Naive thymus-derived CD4-positive, alpha-beta T cell (primary cell): ENCODE measurements around the gene SLC6A3. TPM values are rescaled to one million over a fixed set of nuclear protein-coding genes. Genes with fewer than 3 reads are reported as not detected.

Experiments used
- ATAC-seq: fragments of 150-1000 bp; cut with Tn5 transposase; 2 replicates; pipeline ENCODE4 v1.10.0; 2021; ENCODE audit warnings: mild to moderate bottlenecking, moderate library complexity
- CTCF ChIA-PET: fragments of 350-600 bp; sonication (Branson Sonifier 250); formaldehyde crosslinking; loops from one replicate; lab custom pipeline; 2021; ENCODE audit warnings: antibody characterized with exemption; lab: Charles Lee
- POLR2A ChIA-PET: fragments of 350-600 bp; sonication (Branson Sonifier 250); formaldehyde crosslinking; loops from one replicate; lab custom pipeline; 2021; ENCODE audit warnings: antibody characterized with exemption, inconsistent platforms; lab: Charles Lee
- DNase-seq, 9 donors: peaks; one replicate each; pipeline versions ENCODE4 v3.0.0 to v3.0.0-alpha.2; 2020 to 2022; ENCODE audit warnings: mixed read lengths in 1 of 9
- H3K27ac ChIP-seq: one replicate; pipeline ENCODE4 v1.7.0; 2013; ENCODE audit warnings: mild to moderate bottlenecking, low read depth, low read length, moderate library complexity
- H3K27me3 ChIP-seq, 2 donors: one replicate each; pipeline ENCODE4 v1.7.0; 2013; ENCODE audit warnings: low read length in 2 of 2, mild to moderate bottlenecking in 2 of 2, moderate library complexity in 2 of 2; ENCODE audit not compliant: control insufficient read depth in 2 of 2, insufficient read depth in 2 of 2
- H3K36me3 ChIP-seq, 3 experiments: 1 replicate in 2 of 3; 2 replicates in 1 of 3; pipeline ENCODE4 v1.7.0; 2013; ENCODE audit warnings: low read length in 3 of 3, mild to moderate bottlenecking in 3 of 3, moderate library complexity in 1 of 3; ENCODE audit not compliant: insufficient read depth in 3 of 3, control insufficient read depth in 2 of 3
- H3K4me1 ChIP-seq, 2 donors: one replicate each; pipeline ENCODE4 v1.7.0; 2013; ENCODE audit warnings: low read length in 2 of 2, mild to moderate bottlenecking in 2 of 2, moderate library complexity in 1 of 2; ENCODE audit not compliant: control insufficient read depth in 2 of 2, insufficient read depth in 2 of 2
- H3K4me3 ChIP-seq: 2 replicates; pipeline ENCODE4 v1.7.0; 2013; ENCODE audit warnings: mild to moderate bottlenecking, low read length
- H3K9me3 ChIP-seq, 3 experiments: 1 replicate in 2 of 3; 2 replicates in 1 of 3; pipeline ENCODE4 v1.7.0; 2013; ENCODE audit warnings: low read length in 3 of 3; ENCODE audit not compliant: control insufficient read depth in 2 of 3
- H3K27ac Mint-ChIP-seq, 9 donors: one replicate each; pipeline ENCODE4 v1.8.0; 2020 to 2022; ENCODE audit warnings: mixed read lengths in 9 of 9, mild to moderate bottlenecking in 8 of 9, moderate library complexity in 5 of 9, inconsistent platforms in 2 of 9
- H3K27me3 Mint-ChIP-seq, 5 donors: one replicate each; pipeline ENCODE4 v1.8.0; 2021 to 2022; ENCODE audit warnings: mixed read lengths in 5 of 5, mild to moderate bottlenecking in 1 of 5
- H3K36me3 Mint-ChIP-seq, 5 donors: one replicate each; pipeline ENCODE4 v1.8.0; 2020 to 2022; ENCODE audit warnings: mixed read lengths in 5 of 5, mild to moderate bottlenecking in 3 of 5, inconsistent platforms in 1 of 5
- H3K4me1 Mint-ChIP-seq, 7 donors: one replicate each; pipeline ENCODE4 v1.8.0; 2020 to 2022; ENCODE audit warnings: mixed read lengths in 7 of 7, mild to moderate bottlenecking in 3 of 7, inconsistent platforms in 1 of 7
- H3K4me3 Mint-ChIP-seq, 10 donors: one replicate each; pipeline ENCODE4 v1.8.0; 2020 to 2022; ENCODE audit warnings: mild to moderate bottlenecking in 10 of 10, mixed read lengths in 10 of 10, moderate library complexity in 6 of 10, inconsistent platforms in 2 of 10
- H3K9me3 Mint-ChIP-seq, 11 donors: one replicate each; pipeline ENCODE4 v1.8.0; 2020 to 2022; ENCODE audit warnings: mixed read lengths in 11 of 11, mild to moderate bottlenecking in 4 of 11, inconsistent platforms in 1 of 11, moderate library complexity in 1 of 11
- intact Hi-C, 2 donors: fragments of 100-400 bp; cut with micrococcal nuclease; formaldehyde crosslinking; loops; one replicate each; pipeline ENCODE4 v1.15.1; 2023
- polyA plus RNA-seq, 2 donors: library from polyadenylated mRNA; unstranded; fragments of 300-500 nt; fragmentation: Illumina TruSeq; gene quantifications; one replicate each; pipeline ENCODE4 v1.2.3, GENCODE V29; 2021
- total RNA-seq, 6 experiments: library from RNA in 5 of 6; stranded (reverse) in 5 of 6; gene quantifications; 1 replicate in 5 of 6; 2 replicates in 1 of 6; pipeline ENCODE4 v1.2.3 and lab custom pipeline; 2021 to 2026

The SLC6A3 gene
- total and polyA plus RNA-seq, 7 experiments from 2014 or later: 0.07 TPM; not detected in 6

DNA sequence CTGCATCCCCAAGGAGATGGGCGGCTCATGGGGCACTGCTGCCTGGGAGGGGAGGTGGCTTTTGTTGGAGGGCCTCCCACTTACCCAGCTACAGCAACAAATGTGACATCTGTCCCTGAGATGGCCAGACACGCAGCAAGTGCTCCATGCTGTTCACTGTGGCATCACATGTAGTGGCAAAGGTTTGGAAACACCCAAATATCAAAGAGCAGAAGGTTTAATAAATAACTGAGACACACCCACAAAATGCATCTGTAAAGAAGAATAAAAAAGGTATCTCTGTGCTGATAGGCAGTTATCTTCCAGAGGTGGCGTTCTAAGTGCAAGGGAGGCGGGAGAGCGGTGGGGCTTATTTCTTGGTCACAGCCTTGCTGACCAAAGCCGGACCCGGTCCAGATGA is 77.0 kb downstream of the SLC6A3 start:
- Mint-ChIP-seq H3K27ac (no peak overlapping the region), H3K4me3 (no peak overlapping the region), H3K9me3 (no peaks in the 10 kb centered on the region), H3K36me3 (no peaks in the 10 kb centered on the region), H3K27me3 (peaks cover 0 to 13% (median 8%) of the 10 kb centered on the region in 5 donors), H3K4me1 (no peaks in the 10 kb centered on the region)
- Histone ChIP-seq H3K36me3 (no peaks in the 10 kb centered on the region), H3K9me3 (no peaks in the 10 kb centered on the region), H3K27me3 (no peaks in the 10 kb centered on the region), H3K4me3 (no peak overlapping the region), H3K4me1 (no peaks in the 10 kb centered on the region), H3K27ac (no peak overlapping the region)
- CTCF ChIA-PET: no interaction called here
- intact Hi-C loops: no loop called here
- no peak for DNase-seq
- POLR2A ChIA-PET: no interaction called here
- no peak for ATAC-seq

DNA sequence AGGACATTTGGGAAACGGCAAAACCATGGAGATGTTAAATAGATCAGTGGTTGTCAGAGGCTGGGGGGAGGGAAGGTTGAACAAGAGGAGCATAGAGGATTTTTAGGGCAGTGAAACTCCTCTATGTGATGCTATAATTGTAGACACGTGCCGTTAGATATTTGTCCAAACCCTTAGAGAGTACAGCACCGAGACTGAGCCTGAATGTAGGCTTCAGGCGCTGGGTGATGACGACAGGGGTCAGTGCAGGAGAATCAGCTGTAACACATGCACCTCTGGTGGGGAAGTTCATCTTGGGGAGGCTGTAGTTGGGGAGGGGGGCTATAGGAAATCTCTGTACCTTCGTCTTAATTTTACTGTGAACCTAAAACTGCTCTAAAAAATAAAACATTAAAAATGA is 78.1 kb downstream of the SLC6A3 start:
- ChIA-PET POLR2A (no interaction called here), CTCF (no interaction called here)
- H3K9me3 Mint-ChIP-seq: no peaks in the 10 kb centered on the region
- H3K27me3 ChIP-seq: no peaks in the 10 kb centered on the region
- no peak overlapping the region for H3K4me3 Mint-ChIP-seq
- no peaks in the 10 kb centered on the region for H3K4me1 ChIP-seq
- no peak overlapping the region for H3K27ac Mint-ChIP-seq
- ATAC-seq (no peak), DNase-seq (no peak)
- no peaks in the 10 kb centered on the region for H3K36me3 ChIP-seq
- no peaks in the 10 kb centered on the region for H3K4me1 Mint-ChIP-seq
- H3K27ac ChIP-seq: no peak overlapping the region
- no peak overlapping the region for H3K4me3 ChIP-seq
- peaks cover 0 to 14% (median 10%) of the 10 kb centered on the region in 5 donors for H3K27me3 Mint-ChIP-seq
- intact Hi-C loops: no loop called here
- no peaks in the 10 kb centered on the region for H3K9me3 ChIP-seq
- no peaks in the 10 kb centered on the region for H3K36me3 Mint-ChIP-seq

DNA sequence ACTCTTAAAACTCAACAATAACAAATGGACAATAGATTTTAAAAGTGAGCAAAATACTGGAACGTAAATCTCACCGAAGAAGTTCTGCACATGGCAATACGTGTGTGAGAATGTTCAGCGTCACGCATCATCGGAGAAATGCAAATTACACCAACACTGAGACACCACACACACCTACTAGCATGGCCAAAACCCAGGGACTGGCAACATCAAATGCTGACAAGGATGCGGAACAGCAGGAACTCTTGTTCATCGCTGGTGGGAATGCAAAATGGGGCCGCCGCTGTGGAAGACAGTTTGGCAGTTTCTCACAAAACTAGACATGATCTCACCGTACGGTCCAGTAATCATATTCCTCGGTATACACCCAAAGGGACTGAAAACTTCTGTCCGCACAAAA is 78.7 kb downstream of the SLC6A3 start:
- Mint-ChIP-seq H3K36me3 (no peaks in the 10 kb centered on the region), H3K27ac (no peak overlapping the region), H3K27me3 (peaks cover 0 to 14% (median 10%) of the 10 kb centered on the region in 5 donors), H3K4me3 (no peak overlapping the region), H3K9me3 (no peaks in the 10 kb centered on the region), H3K4me1 (no peaks in the 10 kb centered on the region)
- no peak for DNase-seq
- Histone ChIP-seq H3K27me3 (no peaks in the 10 kb centered on the region), H3K27ac (no peak overlapping the region), H3K36me3 (no peaks in the 10 kb centered on the region), H3K4me3 (no peak overlapping the region), H3K4me1 (no peaks in the 10 kb centered on the region), H3K9me3 (no peaks in the 10 kb centered on the region)
- CTCF ChIA-PET: no interaction called here
- no peak for ATAC-seq
- intact Hi-C loops: no loop called here
- POLR2A ChIA-PET: no interaction called here

DNA sequence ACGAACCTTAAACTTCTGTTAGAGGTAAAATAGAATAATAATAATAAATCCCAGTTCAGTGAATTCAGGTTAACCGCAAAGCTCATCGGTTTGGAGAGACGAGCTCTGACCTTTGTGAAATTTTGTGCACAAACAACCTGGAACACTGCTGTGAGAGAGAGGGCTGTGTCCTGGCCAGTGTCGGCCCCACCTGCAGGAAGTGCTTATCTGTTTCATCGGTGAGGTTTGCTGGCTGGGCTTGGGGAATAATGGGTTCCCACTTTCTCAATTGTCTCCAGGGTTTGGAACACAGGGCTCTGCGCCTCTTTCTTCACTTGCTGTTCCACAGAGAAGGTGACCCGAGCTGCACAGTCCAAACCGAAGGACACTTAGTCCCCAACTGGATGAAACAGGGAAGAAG is 81.0 kb downstream of the SLC6A3 start:
- Histone ChIP-seq H3K27me3 (no peaks in the 10 kb centered on the region), H3K4me1 (no peaks in the 10 kb centered on the region), H3K36me3 (no peaks in the 10 kb centered on the region), H3K9me3 (no peaks in the 10 kb centered on the region), H3K27ac (no peak overlapping the region), H3K4me3 (no peak overlapping the region)
- intact Hi-C loops: no loop called here
- Mint-ChIP-seq H3K27me3 (peaks cover 3 to 14% (median 10%) of the 10 kb centered on the region in 5 donors), H3K9me3 (no peaks in the 10 kb centered on the region), H3K4me1 (no peaks in the 10 kb centered on the region), H3K36me3 (no peaks in the 10 kb centered on the region), H3K4me3 (no peak overlapping the region), H3K27ac (no peak overlapping the region)
- no peak for ATAC-seq
- CTCF ChIA-PET: no interaction called here
- POLR2A ChIA-PET: no interaction called here
- no peak for DNase-seq

- ATAC-seq (no peak), DNase-seq (no peak)
- ChIA-PET CTCF (no interaction called here), POLR2A (no interaction called here)
- no peak overlapping the region for H3K27ac ChIP-seq
- no peaks in the 10 kb centered on the region for H3K4me1 ChIP-seq
- Mint-ChIP-seq H3K4me3 (no peak overlapping the region), H3K4me1 (no peaks in the 10 kb centered on the region), H3K27me3 (peaks cover 3 to 14% (median 10%) of the 10 kb centered on the region in 5 donors), H3K27ac (no peak overlapping the region), H3K9me3 (no peaks in the 10 kb centered on the region), H3K36me3 (no peaks in the 10 kb centered on the region)
- no peaks in the 10 kb centered on the region for H3K27me3 ChIP-seq
- intact Hi-C loops: no loop called here
- no peak overlapping the region for H3K4me3 ChIP-seq
- H3K9me3 ChIP-seq: no peaks in the 10 kb centered on the region
- H3K36me3 ChIP-seq: no peaks in the 10 kb centered on the region
Observed at GRCh38 chr5:1363581-1363980, 81.7 kb downstream of the SLC6A3 start.

- no peaks in the 10 kb centered on the region for H3K9me3 ChIP-seq
- POLR2A ChIA-PET: no interaction called here
- H3K4me3 Mint-ChIP-seq: no peak overlapping the region
- CTCF ChIA-PET: no interaction called here
- intact Hi-C loops: no loop called here
- DNase-seq (no peak), ATAC-seq (no peak)
- no peaks in the 10 kb centered on the region for H3K9me3 Mint-ChIP-seq
- H3K27ac Mint-ChIP-seq: no peak overlapping the region
- H3K4me3 ChIP-seq: no peak overlapping the region
- H3K36me3 Mint-ChIP-seq: no peaks in the 10 kb centered on the region
- no peaks in the 10 kb centered on the region for H3K4me1 Mint-ChIP-seq
- no peaks in the 10 kb centered on the region for H3K36me3 ChIP-seq
- H3K27me3 Mint-ChIP-seq: peaks cover 3 to 14% (median 10%) of the 10 kb centered on the region in 5 donors
- H3K27ac ChIP-seq: no peak overlapping the region
- no peaks in the 10 kb centered on the region for H3K27me3 ChIP-seq
- no peaks in the 10 kb centered on the region for H3K4me1 ChIP-seq
Observed at GRCh38 chr5:1363160-1363559, 82.1 kb downstream of the SLC6A3 start.

DNA sequence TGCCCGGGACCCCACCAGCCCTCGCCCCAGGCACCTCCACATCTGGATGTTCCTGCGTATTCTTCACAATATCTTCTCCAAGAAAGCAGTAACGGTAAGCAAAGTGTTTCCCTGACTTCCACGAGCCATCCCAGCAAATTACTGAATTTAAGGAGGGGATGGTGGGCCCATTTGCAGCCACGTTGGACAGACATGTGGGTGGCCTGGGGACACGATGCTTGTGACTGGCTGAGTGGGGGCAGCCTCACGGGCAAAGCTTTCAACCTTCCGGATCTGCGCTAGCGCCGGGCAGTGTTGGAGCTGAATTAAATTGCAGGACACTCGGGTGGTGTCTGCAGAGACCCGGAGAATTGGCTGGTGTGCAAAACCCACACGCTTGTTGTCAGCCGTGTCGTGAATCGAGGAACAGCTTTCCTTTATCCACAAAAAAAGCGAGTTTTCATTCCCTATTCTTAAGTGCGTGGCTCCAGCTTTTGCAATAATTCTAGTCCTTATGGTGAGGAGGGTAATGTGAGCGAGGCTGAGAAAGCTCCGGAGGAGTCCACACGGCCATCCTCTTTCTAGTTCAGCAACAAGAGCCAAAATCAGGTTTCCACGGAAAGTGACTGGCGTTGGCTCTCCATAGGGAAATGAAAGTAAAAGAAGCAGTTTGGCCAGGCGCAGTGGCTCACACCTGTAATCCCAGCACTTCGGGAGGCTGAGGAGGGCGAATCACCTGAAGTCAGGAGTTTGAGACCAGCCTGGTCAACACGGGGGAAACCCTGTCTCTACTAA is 82.8 kb downstream of the SLC6A3 start:
- Histone ChIP-seq H3K27me3 (no peaks in the 10 kb centered on the region), H3K4me3 (no peak overlapping the region), H3K4me1 (no peaks in the 10 kb centered on the region), H3K36me3 (no peaks in the 10 kb centered on the region), H3K27ac (no peak overlapping the region), H3K9me3 (no peaks in the 10 kb centered on the region)
- H3K9me3 Mint-ChIP-seq: no peaks in the 10 kb centered on the region
- H3K4me3 Mint-ChIP-seq: no peak overlapping the region
- H3K27me3 Mint-ChIP-seq: peaks cover 3 to 14% (median 7%) of the 10 kb centered on the region in 5 donors
- H3K4me1 Mint-ChIP-seq: no peaks in the 10 kb centered on the region
- no peak for DNase-seq
- ATAC-seq: no peak
- no peaks in the 10 kb centered on the region for H3K36me3 Mint-ChIP-seq
- ChIA-PET CTCF (no interaction called here), POLR2A (no interaction called here)
- no peak overlapping the region for H3K27ac Mint-ChIP-seq
- intact Hi-C loops: no loop called here
